ENCODE results near the gene SIGLEC8. TPM values are rescaled to one million over a fixed set of nuclear protein-coding genes. Genes with fewer than 3 reads are reported as not detected.

Gene SIGLEC8
- total and polyA plus RNA-seq, 9 of the 15 experiments (the other 6 are each of a cell fraction or from before 2014, with no cell fraction given), result 0.04 to 0.65 (median 0.39) TPM

DNA sequence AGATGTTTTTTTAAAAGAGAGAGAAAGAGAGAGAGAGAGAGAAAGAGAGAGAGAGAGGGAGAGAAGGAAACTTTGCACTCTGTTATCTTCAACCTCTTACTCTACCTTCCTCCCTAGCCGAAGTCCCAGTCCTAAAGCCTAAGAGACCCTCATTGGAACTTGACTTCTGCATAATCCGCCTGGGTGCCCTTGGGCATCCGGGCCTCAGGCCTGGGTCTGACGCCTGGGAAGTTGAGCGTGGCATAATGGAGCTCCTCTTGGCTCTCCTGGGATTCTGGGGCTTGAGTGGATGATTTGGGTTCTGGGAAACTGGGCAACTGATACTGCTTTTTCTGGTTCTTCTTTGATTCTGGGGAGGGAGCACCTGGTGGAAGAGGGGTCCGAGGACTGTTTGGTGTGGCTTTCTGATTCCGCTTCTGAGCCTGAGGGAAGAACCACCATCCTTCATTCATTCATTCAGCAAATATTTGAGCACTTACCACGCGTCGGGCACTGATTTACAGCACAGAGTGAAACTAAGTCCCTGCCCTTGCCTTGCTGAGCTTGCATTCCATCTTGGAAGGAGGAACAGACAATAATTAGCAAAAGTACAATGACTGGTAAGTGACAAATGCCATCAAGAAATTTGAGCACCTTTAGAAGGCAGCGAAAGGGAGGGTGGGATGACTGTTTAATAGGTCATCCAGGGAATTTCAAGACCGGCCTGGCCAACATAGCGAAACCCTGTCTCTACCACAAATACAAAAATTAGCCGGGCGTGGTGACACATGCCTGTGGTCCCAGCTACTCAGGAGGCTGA is 47.1 kb downstream of the SIGLEC8 start (continued):
- TF ChIP-seq XRCC3 (IDR thresholded peaks at IDR 0.05), result no peak
- no peak for TF ChIP-seq RBM15 (IDR thresholded peaks at IDR 0.05; ENCODE audit: insufficient read depth, low read length)
- TF ChIP-seq RNF2 (IDR thresholded peaks at IDR 0.05), result no peak

DNA sequence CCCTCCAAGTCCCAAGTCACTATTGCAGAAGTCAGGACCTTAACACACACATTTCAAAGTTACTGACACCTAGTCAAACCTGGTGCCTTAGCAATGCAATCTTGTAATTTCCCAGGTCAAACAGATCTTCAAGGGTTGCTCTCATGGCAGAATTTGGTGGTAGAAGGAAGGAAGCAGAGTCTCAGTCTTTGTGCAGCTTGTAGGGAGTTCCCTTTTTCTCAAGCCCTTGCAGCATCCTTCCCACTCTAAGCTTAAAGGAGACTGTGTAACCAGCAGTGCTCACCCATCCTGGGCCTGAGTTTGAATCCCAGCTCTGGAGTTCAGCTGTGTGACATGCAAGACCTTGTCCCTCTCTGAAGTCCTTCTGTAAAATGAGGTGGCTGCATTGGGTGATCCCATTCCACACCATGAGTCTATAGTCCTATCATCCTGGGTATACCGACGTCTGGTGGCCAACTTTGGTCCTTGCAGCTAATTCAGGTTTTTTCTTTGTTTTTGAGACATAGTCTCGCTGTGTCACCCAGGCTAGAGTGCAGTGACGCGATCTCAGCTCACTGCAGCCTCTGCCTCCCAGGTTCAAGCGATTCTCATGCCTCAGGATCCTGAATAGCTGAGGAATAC is 50.6 kb downstream of the SIGLEC8 start:
- no peak overlapping the region; the same call in 1 of the 2 replicates for H2AFZ ChIP-seq (ENCODE audit: low read depth, low read length)
- no peak overlapping the region for H3K4me2 ChIP-seq (ENCODE audit: insufficient read depth, low read length)
- CTCF ChIA-PET (ENCODE audit: low intra/inter-chr PET ratio), result interaction anchor here (0.6 to 1.8 kb wide), 6 partner anchors 12 to 253 kb away, joined by 3 to 10 read pairs (median 5); no protein-coding TSS in a partner anchor
- ATAC-seq (peak; percentile 98), FAIRE-seq (peak; percentile 90), DNase-seq (ENCODE audit: extremely low read depth in 1 of 4, low spot score in 3 of 4) (peak; percentile 77 to 84 (median 79))
- in situ Hi-C loops (cut with MboI) (no loop called here), intact Hi-C loops (cut with micrococcal nuclease) (loop anchor here (1.0 kb wide), 1 partner anchor 68 kb away; no protein-coding TSS in a partner anchor)
- no peak overlapping the region for H3K27ac ChIP-seq (ENCODE audit: extremely low read depth, low read depth, low read length)
- no peaks in the 10 kb centered on the region for H4K20me1 ChIP-seq (replicated peaks; ENCODE audit: control insufficient read depth, insufficient read depth, low read length)
- H3K27me3 ChIP-seq (ENCODE audit: control insufficient read depth in 2 of 2, insufficient read depth in 2 of 2, low read length in 2 of 2), result no peaks in the 10 kb centered on the region
- WGBS (ENCODE audit: insufficient coverage, low coverage, missing lambda C conversion rate), result 7% methylated on average over 6 of the region's 6 CpGs
- no peak overlapping the region for H3K4me3 ChIP-seq
- no TSS peak for BruUV-seq (replicated peaks)
- no peaks in the 10 kb centered on the region for H3K79me2 ChIP-seq (ENCODE audit: control insufficient read depth, insufficient read depth, low read length)
- H3K36me3 ChIP-seq (ENCODE audit: control insufficient read depth, insufficient read depth, low read length), result peaks cover 4% of the 10 kb centered on the region
- H3K9me3 ChIP-seq (replicated peaks; ENCODE audit: control insufficient read depth, insufficient read depth, low read depth, low read length), result peaks cover 3% of the 10 kb centered on the region; the same call in 1 of the 2 replicates
- POLR2A ChIA-PET, result interaction anchor here (0.6 to 2.3 kb wide), 9 partner anchors 10 to 253 kb away, joined by 3 to 14 read pairs (median 4); partner anchors contain the start of genes C19orf84, SIGLEC10 and VSIG10L
- peaks cover 7 to 13% of the 10 kb centered on the region in 2 experiments; a peak in 4 of 5 replicates for H3K4me1 ChIP-seq (replicated peaks in 1 of 2; ENCODE audit: control insufficient read depth in 2 of 2, insufficient read depth in 2 of 2, low read length in 2 of 2)
- no peaks in the 10 kb centered on the region for H3K9me1 ChIP-seq (ENCODE audit: control insufficient read depth, insufficient read depth, low read length)
- H3K9ac ChIP-seq (ENCODE audit: insufficient read depth in 1 of 2, low read depth in 2 of 2, low read length in 2 of 2), result peak overlapping the region in 1 of 2 experiments; percentile 19; a peak in 1 of 4 replicates
- TF ChIP-seq, protein P1, sequence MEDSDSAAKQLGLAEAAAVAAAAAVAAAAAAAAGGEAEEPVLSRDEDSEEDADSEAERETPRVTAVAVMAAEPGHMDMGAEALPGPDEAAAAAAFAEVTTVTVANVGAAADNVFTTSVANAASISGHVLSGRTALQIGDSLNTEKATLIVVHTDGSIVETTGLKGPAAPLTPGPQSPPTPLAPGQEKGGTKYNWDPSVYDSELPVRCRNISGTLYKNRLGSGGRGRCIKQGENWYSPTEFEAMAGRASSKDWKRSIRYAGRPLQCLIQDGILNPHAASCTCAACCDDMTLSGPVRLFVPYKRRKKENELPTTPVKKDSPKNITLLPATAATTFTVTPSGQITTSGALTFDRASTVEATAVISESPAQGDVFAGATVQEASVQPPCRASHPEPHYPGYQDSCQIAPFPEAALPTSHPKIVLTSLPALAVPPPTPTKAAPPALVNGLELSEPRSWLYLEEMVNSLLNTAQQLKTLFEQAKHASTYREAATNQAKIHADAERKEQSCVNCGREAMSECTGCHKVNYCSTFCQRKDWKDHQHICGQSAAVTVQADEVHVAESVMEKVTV (CRISPR knock-in tag; IDR thresholded peaks at IDR 0.05), result peak; percentile 70; the same call in 1 of the 2 replicates
- TF ChIP-seq SOX6 (IDR thresholded peaks at IDR 0.05) (0 out of 2 replicates have a peak, but pooled peaks have one; percentile 9), SMC3 (conservative IDR thresholded peaks at IDR 0.05; ENCODE audit: insufficient read depth, low read depth, low read length) (peak; percentile 89), MAFK (IDR thresholded peaks at IDR 0.05; ENCODE audit: low read length) (0 out of 2 replicates have a peak, but pooled peaks have one; percentile 5), ZNF384 (IDR thresholded peaks at IDR 0.05; ENCODE audit: low read depth, low read length) (peak; percentile 43; the same call in 1 of the 2 replicates), RBM34 (IDR thresholded peaks at IDR 0.05; ENCODE audit: borderline replicate concordance, insufficient read depth, low read length) (no peak), NEUROD1 (IDR thresholded peaks at IDR 0.05; ENCODE audit: borderline replicate concordance, low read depth, low read length, partially characterized antibody) (peak; percentile 12), KDM1A (IDR thresholded peaks at IDR 0.05) (no peak), MAZ (CRISPR knock-in tag; conservative IDR thresholded peaks at IDR 0.05 in 1 of 2, IDR thresholded peaks at IDR 0.05 in 1 of 2) (peak in 1 of 2 experiments; percentile 51; a peak in 1 of 4 replicates), ATF7 (IDR thresholded peaks at IDR 0.05) (peak; percentile 41; the same call in 1 of the 2 replicates)
- TF ChIP-seq, protein P2, sequence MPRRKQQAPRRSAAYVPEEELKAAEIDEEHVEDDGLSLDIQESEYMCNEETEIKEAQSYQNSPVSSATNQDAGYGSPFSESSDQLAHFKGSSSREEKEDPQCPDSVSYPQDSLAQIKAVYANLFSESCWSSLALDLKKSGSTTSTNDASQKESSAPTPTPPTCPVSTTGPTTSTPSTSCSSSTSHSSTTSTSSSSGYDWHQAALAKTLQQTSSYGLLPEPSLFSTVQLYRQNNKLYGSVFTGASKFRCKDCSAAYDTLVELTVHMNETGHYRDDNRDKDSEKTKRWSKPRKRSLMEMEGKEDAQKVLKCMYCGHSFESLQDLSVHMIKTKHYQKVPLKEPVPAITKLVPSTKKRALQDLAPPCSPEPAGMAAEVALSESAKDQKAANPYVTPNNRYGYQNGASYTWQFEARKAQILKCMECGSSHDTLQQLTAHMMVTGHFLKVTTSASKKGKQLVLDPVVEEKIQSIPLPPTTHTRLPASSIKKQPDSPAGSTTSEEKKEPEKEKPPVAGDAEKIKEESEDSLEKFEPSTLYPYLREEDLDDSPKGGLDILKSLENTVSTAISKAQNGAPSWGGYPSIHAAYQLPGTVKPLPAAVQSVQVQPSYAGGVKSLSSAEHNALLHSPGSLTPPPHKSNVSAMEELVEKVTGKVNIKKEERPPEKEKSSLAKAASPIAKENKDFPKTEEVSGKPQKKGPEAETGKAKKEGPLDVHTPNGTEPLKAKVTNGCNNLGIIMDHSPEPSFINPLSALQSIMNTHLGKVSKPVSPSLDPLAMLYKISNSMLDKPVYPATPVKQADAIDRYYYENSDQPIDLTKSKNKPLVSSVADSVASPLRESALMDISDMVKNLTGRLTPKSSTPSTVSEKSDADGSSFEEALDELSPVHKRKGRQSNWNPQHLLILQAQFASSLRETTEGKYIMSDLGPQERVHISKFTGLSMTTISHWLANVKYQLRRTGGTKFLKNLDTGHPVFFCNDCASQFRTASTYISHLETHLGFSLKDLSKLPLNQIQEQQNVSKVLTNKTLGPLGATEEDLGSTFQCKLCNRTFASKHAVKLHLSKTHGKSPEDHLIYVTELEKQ (CRISPR knock-in tag; IDR thresholded peaks at IDR 0.05), result no peak

Data from K562 (cell line).